ENCODE results near the gene SETD5.

GRCh38 chr3:9396301-9396631 is 1.1 kb upstream of the SETD5 start:
- TF ChIP-seq CTCF (IDR thresholded peaks at IDR 0.05; ENCODE audit: control extremely low read depth in 1 of 3, insufficient read depth in 1 of 3, low read depth in 1 of 3, low read length in 3 of 3) = no peak; a peak in 1 of 4 replicates
- TF ChIP-seq ZNF274 (IDR thresholded peaks at IDR 0.05; ENCODE audit: borderline replicate concordance, extremely low read depth, low read length) = no peak
- peak; percentile 78 for TF ChIP-seq TAF1 (IDR thresholded peaks at IDR 0.05; ENCODE audit: low read depth, low read length)
- 0 out of 2 replicates have a peak, but pooled peaks have one; percentile 28 for TF ChIP-seq SP1 (IDR thresholded peaks at IDR 0.05; ENCODE audit: low read depth, low read length)
- TF ChIP-seq POLR2A (IDR thresholded peaks at IDR 0.05; ENCODE audit: control extremely low read depth in 1 of 2, low read depth in 2 of 2, low read length in 2 of 2) = peak in 1 of 2 experiments; percentile 91; a peak in 1 of 3 replicates
- TF ChIP-seq EP300 (IDR thresholded peaks at IDR 0.05; ENCODE audit: borderline replicate concordance in 1 of 2, low read depth in 2 of 2, low read length in 2 of 2) = no peak
- no peak for TF ChIP-seq CHD1 (IDR thresholded peaks at IDR 0.05; ENCODE audit: low read depth, low read length)
- no peak for TF ChIP-seq MAX (IDR thresholded peaks at IDR 0.05)
- TF ChIP-seq RXRA (IDR thresholded peaks at IDR 0.05; ENCODE audit: insufficient read depth, low read depth, low read length) = no peak
- no peak for TF ChIP-seq SIN3A (conservative IDR thresholded peaks at IDR 0.05 in 1 of 2, IDR thresholded peaks at IDR 0.05 in 1 of 2; ENCODE audit: low read depth in 1 of 2, low read length in 2 of 2)
- peak; percentile 88 for TF ChIP-seq POLR2AphosphoS5 (IDR thresholded peaks at IDR 0.05; ENCODE audit: low read depth, low read length)
- no peak; the same call in 1 of the 2 replicates for TF ChIP-seq CREB1 (IDR thresholded peaks at IDR 0.05)
- TF ChIP-seq RAD21 (IDR thresholded peaks at IDR 0.05 in 1 of 2, conservative IDR thresholded peaks at IDR 0.05 in 1 of 2; ENCODE audit: low read depth in 2 of 2, low read length in 2 of 2) = no peak

All from H1 (cell line).